HG02763 (cell line): ENCODE measurements around the gene CDH4.

Experiments used
- ATAC-seq: cut with Tn5 transposase; IDR thresholded peaks from one replicate; pipeline ENCODE4 v1.9.1; 2021; ENCODE audit warnings: mild to moderate bottlenecking, moderate library complexity; ENCODE audit not compliant: unreplicated experiment

Gene CDH4

DNA sequence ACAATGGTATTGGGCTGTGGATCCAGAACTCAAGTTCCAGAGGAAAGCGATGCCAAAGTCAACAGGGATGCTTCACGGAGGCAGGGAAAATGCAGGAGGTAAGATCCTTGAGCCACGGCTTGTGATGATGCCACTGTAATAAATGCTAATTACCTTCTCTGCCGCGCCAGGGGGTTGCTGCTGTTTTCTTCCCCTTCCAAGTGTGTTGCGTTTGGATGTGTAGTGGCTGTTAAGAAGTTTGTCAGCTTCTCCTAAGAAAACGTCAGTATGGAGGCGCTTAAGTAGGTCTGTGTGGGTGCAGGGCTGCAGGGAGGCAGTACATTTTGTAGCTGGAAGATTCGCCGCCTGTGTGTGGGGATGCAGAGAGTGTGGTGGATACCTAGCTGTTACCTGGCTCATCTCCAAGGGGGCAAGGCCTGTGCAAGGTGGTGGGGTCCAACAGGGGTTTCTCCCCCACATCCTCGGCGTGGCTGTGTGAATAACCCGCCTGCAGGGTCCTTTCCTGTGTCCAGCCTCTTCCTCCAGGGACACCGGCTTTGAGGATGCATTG lies 318.7 kb downstream of the CDH4 start:
- ATAC-seq, result no peak

DNA sequence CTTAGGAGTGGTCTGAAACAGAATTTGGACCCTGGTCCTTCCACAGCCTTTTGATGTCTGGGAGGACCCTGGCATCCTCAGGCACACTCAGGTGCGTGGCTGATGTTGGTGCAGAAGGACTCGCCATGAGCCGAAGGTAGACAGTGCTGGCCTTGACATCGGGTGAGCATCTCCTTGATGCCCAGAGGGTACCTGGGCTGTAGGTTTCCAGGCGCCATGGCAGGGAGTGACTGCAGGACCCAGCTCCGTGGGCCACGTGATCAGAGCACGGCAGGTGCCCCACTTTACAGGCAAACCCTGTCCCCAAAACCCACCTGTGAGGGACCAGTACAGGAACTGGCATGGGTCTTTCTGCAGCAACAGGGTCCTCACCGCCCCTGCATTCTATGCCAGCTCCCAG lies 319.2 kb downstream of the CDH4 start:
- no peak for ATAC-seq

GRCh38 chr20:61571916-61572711 lies 320.1 kb downstream of the CDH4 start:
- ATAC-seq, result no peak

- no peak for ATAC-seq
Measured at GRCh38 chr20:61572789-61573188, 320.7 kb downstream of the CDH4 start.

GRCh38 chr20:61573415-61574305 lies 321.6 kb downstream of the CDH4 start:
- ATAC-seq, result no peak

- no peak for ATAC-seq
Measured at GRCh38 chr20:61575151-61575937, 323.3 kb downstream of the CDH4 start.

GRCh38 chr20:61576372-61576771 lies 324.3 kb downstream of the CDH4 start:
- ATAC-seq, result no peak

- ATAC-seq, result no peak
Measured at GRCh38 chr20:61577065-61577464, 325.0 kb downstream of the CDH4 start.

GRCh38 chr20:61579908-61580307 lies 327.8 kb downstream of the CDH4 start:
- ATAC-seq, result no peak

DNA sequence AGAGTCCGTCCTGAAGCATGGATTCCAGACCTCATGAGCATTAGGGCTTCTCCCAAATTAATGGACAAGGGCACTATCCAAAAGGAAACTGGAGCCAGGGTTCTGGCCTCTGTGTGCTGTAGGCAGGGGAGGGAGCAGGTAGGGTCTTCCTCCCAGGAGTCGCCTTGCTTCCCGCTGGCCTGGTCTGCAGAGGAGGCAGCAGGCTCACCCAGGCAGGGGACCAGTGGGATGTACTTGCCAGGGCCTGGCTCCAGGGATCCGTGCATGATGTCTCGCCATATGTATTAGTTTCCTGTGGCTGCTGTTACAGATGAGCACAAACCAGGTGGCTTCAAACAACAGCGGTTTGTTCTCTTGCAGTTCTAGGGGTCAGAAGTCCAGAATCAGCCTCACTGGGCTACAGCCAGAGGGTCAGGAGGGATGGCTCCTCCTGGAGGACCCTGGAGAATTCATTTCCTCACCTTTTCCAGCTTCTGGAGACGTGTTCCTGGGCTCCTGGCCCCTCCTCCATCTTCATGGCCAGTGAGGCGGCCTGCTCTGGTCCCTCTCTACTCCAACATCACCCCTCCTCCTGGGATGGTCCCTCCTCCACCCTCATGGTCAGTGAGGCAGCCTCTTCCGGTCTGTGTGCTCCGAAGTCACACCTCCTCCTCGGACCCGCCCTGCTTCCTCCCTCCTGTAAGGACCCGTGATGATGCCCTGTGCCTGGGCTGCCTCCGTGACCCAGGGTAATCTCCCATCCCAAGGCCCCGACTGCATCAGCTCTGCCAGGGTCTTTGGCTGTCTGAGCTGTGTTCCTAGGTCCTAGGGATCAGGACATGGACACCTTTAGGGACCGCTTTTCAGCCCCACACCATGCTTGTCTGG lies 329.1 kb downstream of the CDH4 start:
- no peak for ATAC-seq

- no peak for ATAC-seq
Measured at GRCh38 chr20:61581825-61582188, 329.7 kb downstream of the CDH4 start.

DNA sequence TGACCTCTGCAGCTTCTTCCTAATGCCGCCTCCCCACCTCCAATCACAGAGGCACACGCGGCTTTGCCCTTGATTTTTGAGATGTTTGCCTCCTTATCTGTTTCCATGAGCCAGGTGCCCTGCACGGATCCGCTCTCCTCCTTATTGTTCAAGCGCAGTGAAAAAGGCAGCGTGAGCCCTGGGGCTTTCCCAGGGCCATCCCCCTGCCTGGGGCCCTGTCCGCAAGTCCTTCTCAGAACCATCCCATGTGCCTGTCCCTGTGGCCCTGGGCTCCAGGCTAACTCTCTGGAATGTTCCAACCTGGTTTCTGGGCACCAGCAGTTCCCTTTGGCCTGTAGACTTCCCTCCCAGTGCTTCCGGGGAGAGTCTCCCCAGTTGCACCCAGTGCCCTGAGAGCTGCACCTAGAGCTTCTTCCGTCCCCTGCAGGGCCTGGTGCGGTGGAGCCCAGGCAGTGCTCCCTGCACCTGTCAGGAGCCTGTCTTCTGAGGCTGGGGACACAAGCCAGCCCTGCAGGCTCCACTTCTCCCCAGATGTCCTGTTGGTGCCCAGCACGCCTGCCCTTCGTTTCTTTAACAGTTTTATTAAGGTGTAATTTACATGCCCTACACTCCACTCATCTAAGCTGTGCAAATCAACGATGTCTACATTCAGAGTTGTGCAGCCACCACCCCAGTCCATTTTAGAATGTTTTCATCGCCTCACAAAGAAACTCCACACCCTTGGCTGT lies 330.3 kb downstream of the CDH4 start:
- ATAC-seq, result no peak

- no peak for ATAC-seq
Measured at GRCh38 chr20:61583356-61583755, 331.3 kb downstream of the CDH4 start.

DNA sequence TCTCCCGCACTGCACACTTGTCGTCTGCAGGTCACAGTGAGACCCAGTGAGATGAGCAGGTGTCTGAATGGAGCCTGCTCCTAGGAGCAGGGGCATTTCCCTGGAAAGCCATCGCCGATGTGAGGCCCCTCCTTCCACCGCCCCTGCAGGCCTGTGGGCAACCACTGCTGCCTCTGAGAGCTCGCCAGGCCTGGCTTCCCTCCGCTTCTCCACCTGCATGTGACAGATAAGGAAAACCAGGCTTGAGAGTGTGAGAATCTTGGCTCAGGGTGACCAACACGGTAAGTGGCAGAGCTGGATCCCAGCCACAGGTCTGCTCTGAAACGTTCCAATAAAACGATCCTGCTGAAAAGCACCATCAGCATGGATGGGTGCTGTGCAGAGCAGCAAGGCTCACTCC lies 332.8 kb downstream of the CDH4 start:
- ATAC-seq, result no peak

GRCh38 chr20:61585764-61586163 lies 333.7 kb downstream of the CDH4 start:
- no peak for ATAC-seq

DNA sequence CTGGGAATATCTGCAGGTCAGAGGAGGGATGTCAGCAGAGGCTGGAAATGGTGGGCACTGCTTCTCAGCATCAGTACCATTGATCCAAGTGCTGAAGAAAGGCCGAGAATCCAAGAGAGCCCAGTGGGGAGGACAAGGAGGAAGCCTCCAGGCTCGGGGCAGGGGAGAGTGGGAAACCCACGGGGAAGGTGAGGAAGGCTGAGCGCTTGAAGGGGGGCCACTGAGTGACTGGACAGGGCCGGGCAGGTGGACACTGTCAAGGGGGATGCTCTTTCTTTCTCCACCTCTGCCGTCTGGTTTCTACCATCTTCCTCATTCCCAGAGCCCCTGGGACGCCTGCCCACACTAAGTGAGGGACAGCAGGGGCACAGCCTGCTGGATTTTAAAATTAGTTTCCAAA lies 335.0 kb downstream of the CDH4 start:
- no peak for ATAC-seq

GRCh38 chr20:61587681-61588289 lies 335.7 kb downstream of the CDH4 start:
- no peak for ATAC-seq

GRCh38 chr20:61588411-61589385 lies 336.6 kb downstream of the CDH4 start:
- no peak for ATAC-seq
